HG02981 (cell line): ENCODE measurements around the gene SGSM2.

Source experiments
- ATAC-seq: cut with Tn5 transposase; IDR thresholded peaks from one replicate; pipeline ENCODE4 v1.9.1; 2021; ENCODE audit warnings: mild to moderate bottlenecking, moderate library complexity; ENCODE audit not compliant: unreplicated experiment

SGSM2 gene

DNA sequence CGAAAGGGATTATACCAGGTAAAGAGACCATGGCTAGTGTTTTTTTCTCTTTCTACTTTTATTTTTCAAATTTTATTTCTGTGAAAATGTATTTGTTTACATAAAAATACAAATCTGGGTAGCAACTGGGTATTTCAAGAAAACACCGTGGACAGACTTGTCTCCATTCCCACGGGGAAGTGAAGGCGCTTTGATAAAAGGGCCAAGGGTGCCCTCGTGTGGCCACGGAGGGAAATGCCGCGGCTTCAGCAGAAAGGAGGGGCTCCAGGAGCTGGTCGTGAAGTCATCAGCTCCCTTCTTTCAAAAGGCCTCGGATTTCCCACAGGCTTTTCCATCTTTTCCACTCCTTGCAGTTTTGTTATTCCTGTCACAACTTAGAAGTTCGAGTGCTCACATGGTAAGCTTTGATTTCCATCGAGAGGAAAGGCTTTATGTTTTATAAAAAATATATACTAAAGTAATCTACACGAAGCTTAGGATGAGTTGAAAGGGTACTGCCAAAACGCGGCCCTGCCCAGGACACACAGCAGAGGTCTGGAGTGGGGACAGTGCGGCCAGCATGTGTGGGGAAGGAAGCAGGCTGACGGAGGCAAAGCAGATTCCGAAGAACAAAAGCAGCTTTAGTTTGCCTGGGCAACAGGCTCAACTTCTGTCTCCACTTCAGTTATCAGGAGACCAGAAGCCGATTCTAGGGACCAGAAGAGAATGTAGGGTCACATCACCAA lies 78.9 kb downstream of the SGSM2 start:
- ATAC-seq, result no peak

DNA sequence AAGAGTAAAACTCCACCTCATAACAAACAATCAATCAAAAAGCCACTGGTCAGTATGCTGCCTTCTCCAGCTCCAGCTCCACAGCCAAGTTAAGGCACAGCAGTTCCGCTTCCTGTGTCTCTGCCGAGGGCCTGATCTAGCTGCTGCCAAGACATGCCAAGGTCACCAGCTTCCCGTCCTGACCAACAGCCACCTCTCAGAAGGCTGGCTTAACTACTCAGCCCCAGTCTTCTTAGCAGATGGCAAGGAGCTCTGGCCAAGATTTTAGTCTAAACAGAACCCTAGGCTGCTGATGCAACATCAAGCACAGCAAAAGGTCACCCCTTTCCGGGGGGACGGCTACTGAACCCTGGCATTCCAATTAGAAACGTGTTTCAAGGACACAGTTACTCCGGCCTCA lies 81.3 kb downstream of the SGSM2 start:
- no peak for ATAC-seq

DNA sequence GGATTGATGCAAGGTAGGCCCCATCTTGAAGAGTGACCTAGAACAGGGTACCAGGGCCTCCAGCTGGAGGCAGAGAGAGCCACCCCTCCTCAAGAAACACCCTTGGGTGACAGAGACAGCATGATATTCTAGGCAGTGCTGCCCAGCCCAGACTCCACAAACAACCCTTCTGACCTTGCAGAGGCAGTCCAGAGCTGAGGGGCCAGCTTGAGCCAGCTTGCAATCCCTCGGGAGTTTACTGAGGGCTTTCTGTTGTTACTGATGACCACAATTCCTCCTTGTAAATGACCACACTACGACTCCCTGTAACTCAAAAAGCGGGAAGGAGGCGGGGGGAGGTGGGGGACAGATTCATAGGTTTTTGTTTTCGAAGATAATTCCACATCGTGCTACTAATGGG lies 82.2 kb downstream of the SGSM2 start:
- ATAC-seq, result no peak

DNA sequence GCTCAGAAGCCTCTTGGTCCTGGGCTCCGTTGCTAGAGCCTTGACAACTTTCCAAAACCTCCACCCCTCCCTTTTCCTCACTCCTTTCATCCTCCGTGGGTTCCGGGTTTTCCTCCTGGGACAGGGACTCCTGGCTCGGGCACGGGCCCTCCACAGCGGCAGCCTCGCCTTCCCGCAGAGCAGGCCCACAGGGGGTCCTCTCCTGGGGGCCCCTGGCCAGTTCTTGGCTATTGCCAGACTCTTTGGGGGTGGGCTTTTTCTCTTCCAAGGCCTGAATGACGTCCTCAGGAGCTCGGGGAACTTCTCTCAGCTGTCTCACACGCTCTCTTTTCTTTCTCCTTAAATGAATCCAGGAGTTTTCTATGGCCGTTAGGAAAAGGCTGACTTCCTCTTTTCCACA lies 82.9 kb downstream of the SGSM2 start:
- no peak for ATAC-seq

DNA sequence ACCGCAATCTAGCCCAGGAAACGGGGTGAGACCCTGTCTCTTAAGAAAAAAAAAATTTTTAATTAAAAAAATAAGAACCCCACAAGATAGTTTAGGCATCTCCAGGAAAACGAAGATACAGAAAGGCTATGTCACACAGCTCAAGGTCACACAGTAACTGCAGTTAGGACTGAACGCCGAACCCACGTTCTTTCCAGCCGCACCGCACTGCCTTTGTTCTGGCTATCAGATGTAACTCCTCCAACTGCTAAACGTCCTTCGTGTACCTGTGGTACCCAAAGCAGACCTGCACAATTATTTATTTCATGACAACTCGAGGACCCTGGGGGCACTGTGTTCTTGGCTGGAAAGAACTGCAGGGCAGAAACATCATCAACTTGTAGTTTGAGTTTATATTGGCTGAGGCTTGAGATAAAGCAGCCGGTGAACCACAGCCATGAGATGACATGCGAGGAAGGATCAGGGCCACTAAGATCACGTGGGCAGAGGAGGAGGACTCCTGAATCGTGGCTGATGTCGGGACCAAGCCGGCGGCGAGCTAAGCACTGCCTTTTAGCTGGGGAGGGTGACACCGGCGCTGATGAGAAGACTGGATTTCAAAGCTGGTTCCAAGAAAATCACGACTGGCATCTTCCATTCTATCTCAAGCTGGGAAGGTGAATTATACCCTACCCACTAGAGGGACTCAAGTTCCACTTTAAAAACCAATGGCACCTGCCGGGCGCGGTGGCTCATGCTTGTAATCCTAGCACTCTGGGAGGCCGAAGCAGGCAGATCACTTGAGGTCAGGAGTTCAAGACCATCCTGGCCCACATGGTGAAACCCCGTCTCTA lies 84.2 kb downstream of the SGSM2 start:
- no peak for ATAC-seq

DNA sequence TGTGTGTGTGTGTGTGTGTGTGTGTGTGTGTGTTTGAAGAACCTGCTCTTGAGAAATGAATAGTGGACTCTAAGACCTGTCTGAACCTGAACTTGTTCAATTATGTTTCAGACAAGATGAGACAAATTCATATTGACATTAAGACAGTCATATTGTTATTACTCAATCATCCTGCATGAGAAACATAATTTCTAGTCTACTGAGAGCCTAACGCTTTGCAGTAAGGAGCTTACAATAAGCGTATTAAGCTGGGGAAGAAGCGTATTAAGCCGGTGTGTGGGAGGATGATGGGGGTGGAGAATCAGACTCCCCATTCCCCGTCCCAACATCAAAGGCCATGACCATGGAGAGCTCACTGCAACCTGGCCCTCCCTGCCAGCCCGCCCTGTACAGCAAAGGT lies 86.0 kb downstream of the SGSM2 start:
- no peak for ATAC-seq

DNA sequence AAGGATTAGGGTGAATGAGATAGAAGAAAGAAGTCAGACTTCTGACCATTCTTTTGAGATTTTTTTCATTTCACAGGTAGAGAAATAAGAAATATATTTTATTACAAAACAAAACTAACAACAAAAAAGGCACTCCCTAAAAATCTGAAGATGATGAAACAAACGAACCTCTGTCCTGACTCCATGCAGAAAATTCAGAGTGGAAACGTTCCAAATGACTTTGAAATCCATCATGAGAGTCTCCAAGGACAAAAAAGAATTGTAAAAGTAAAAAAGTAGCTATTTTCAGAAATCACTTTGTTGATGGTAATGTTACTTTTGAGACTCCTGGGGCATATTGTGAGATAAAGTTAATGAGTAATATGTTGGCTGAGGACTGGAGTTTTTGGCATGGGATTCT lies 89.9 kb downstream of the SGSM2 start:
- no peak for ATAC-seq

DNA sequence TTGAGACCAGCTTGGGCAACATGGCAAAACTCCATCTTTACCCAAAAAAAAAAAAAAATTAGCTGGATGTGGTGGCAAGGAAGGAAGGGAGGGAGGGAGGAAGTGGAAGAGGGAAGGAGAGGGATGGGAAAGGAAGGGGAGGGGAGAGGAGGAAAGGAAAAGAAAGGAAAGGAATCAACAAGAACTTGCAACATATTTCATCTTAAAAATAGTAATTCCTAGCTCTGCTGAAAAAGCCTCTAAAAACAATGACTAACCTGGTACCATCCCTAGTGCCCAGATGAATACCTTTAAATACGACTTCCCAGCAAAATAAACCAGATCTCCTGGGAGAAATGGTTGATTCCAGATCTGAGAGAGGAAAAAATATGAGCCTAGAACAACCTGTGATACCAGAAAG lies 90.6 kb downstream of the SGSM2 start:
- no peak for ATAC-seq
